HepG2 (cell line): ENCODE data around the gene KCNK7. TPM values are rescaled to one million over a fixed set of nuclear protein-coding genes. Genes with fewer than 3 reads are reported as not detected.

Experiments
- AKNA ChIP-seq: sonication (generic); formaldehyde crosslinking; IDR thresholded peaks from 2 replicates; pipeline ENCODE4 v1.4.0; 2020; ENCODE audit warnings: missing genetic modification reagents, borderline replicate concordance
- FOXA3 ChIP-seq: IDR thresholded peaks from 2 replicates; pipeline ENCODE4 v1.6.1; 2016; ENCODE audit warnings: missing genetic modification reagents, missing compliant biosample characterization
- GMEB1 ChIP-seq: sonication (generic); formaldehyde crosslinking; IDR thresholded peaks from 2 replicates; pipeline ENCODE4 v1.5.1; 2020; ENCODE audit warnings: missing genetic modification reagents, mild to moderate bottlenecking, borderline replicate concordance
- IKZF4 ChIP-seq: sonication (generic); formaldehyde crosslinking; IDR thresholded peaks from 2 replicates; pipeline ENCODE4 v1.5.1; 2020; ENCODE audit warnings: borderline replicate concordance, mild to moderate bottlenecking, low read depth, missing genetic modification reagents; ENCODE audit errors: not compliant biosample characterization
- KDM2A ChIP-seq: sonication (generic); formaldehyde crosslinking; IDR thresholded peaks from 2 replicates; pipeline ENCODE4 v1.4.0; 2020; ENCODE audit warnings: low read depth, missing genetic modification reagents, borderline replicate concordance
- MLLT10 ChIP-seq: sonication (generic); formaldehyde crosslinking; IDR thresholded peaks from 2 replicates; pipeline ENCODE4 v1.4.0; 2020; ENCODE audit warnings: missing genetic modification reagents
- MLX ChIP-seq: IDR thresholded peaks from 2 replicates; pipeline ENCODE4 v1.6.1; 2016
- MNT ChIP-seq: fragments of 450-650 bp; IDR thresholded peaks from 2 replicates; pipeline ENCODE4 v1.6.1; 2016
- NFIB ChIP-seq: sonication (generic); formaldehyde crosslinking; IDR thresholded peaks from 2 replicates; pipeline ENCODE4 v1.9.0; 2021; ENCODE audit warnings: missing genetic modification reagents, mild to moderate bottlenecking, borderline replicate concordance
- RNF2 ChIP-seq: fragments of 450-650 bp; conservative IDR thresholded peaks from 2 replicates; pipeline ENCODE4 v1.6.1; 2016; ENCODE audit warnings: low read depth
- SRY ChIP-seq: sonication (generic); formaldehyde crosslinking; IDR thresholded peaks from 2 replicates; pipeline ENCODE4 v1.8.0; 2022; ENCODE audit warnings: mild to moderate bottlenecking, missing genetic modification reagents
- YEATS2 ChIP-seq: sonication (generic); formaldehyde crosslinking; IDR thresholded peaks from 2 replicates; pipeline ENCODE4 v1.4.0; 2020; ENCODE audit warnings: missing genetic modification reagents, borderline replicate concordance
- ZBTB21 ChIP-seq: sonication (generic); formaldehyde crosslinking; IDR thresholded peaks from 2 replicates; pipeline ENCODE4 v1.4.0; 2020; ENCODE audit warnings: missing genetic modification reagents
- ZBTB43 ChIP-seq: sonication (generic); formaldehyde crosslinking; conservative IDR thresholded peaks from 2 replicates; pipeline ENCODE4 v1.4.0; 2020; ENCODE audit warnings: missing genetic modification reagents
- ZMYM3 ChIP-seq: sonication (generic); formaldehyde crosslinking; IDR thresholded peaks from 2 replicates; pipeline ENCODE4 v1.5.1; 2020; ENCODE audit warnings: mild to moderate bottlenecking, missing genetic modification reagents
- ZNF337 ChIP-seq: sonication (generic); formaldehyde crosslinking; IDR thresholded peaks from 2 replicates; pipeline ENCODE4 v1.5.1; 2020; ENCODE audit warnings: missing genetic modification reagents, low read depth, mild to moderate bottlenecking, borderline replicate concordance
- ZNF749 ChIP-seq: sonication (generic); formaldehyde crosslinking; IDR thresholded peaks from 2 replicates; pipeline ENCODE4 v1.8.0; 2022; ENCODE audit warnings: mild to moderate bottlenecking, missing genetic modification reagents, moderate library complexity, borderline replicate concordance
- ZSCAN31 ChIP-seq: sonication (generic); formaldehyde crosslinking; IDR thresholded peaks from 2 replicates; pipeline ENCODE4 v1.5.0; 2020; ENCODE audit warnings: low read depth, mild to moderate bottlenecking, missing genetic modification reagents
- polyA plus RNA-seq, 8 experiments: library from polyadenylated mRNA; depleted of rRNA in 3 of 8; stranded (reverse) in 7 of 8; unstranded in 1 of 8; fragments of >200 nt; fragmentation: Illumina TruSeq in 4 of 8; extraction: Trizol in 4 of 8; gene quantifications; 2 replicates each; pipeline versions ENCODE4 v1.2.1 to v1.2.3, GENCODE V29; 2011 to 2016; ENCODE audit warnings: low read depth in 4 of 8, missing spikeins in 1 of 8, mixed read lengths in 1 of 8; ENCODE audit not compliant: insufficient read depth in 1 of 8
- total RNA-seq, 5 experiments: library from RNA; depleted of rRNA; stranded (reverse); fragments of >200 nt; fragmentation: Illumina TruSeq; extraction: Trizol; gene quantifications; 2 replicates each; pipeline ENCODE4 v1.2.3, GENCODE V29; 2016; ENCODE audit warnings: low read depth in 1 of 5

The KCNK7 gene
- total and polyA plus RNA-seq, 2 of the 13 experiments (the other 11 are each of a cell fraction or from before 2014, with no cell fraction given): 0.11 TPM; not detected in 1

GRCh38 chr11:65569973-65570918 is 25.4 kb downstream of the KCNK7 start, which contains the start of gene ZNRD2 (continued):
- no peak for TF ChIP-seq ZBTB43 (CRISPR knock-in tag)
- peak; percentile 91 for TF ChIP-seq ZBTB21 (CRISPR knock-in tag)
- peak; percentile 73 for TF ChIP-seq FOXA3 (CRISPR knock-in tag)
- peak; percentile 98 for TF ChIP-seq YEATS2 (CRISPR knock-in tag)
- no peak for TF ChIP-seq MLLT10
- no peak for TF ChIP-seq AKNA
- peak; percentile 78 for TF ChIP-seq IKZF4 (CRISPR knock-in tag)
- peak; percentile 79 for TF ChIP-seq MNT
- no peak for TF ChIP-seq NFIB (CRISPR knock-in tag)
- TF ChIP-seq GMEB1 (CRISPR knock-in tag): peak; percentile 97
- TF ChIP-seq ZSCAN31: peak; percentile 24; the same call in 1 of the 2 replicates
- TF ChIP-seq ZMYM3 (CRISPR knock-in tag): peak; percentile 53; the same call in 1 of the 2 replicates
- peak; percentile 68 for TF ChIP-seq MLX
- peak; percentile 86; the same call in 1 of the 2 replicates for TF ChIP-seq SRY (CRISPR knock-in tag)
- TF ChIP-seq ZNF749 (CRISPR knock-in tag): peak; percentile 95
- 0 out of 2 replicates have a peak, but pooled peaks have one; percentile 52 for TF ChIP-seq RNF2
- TF ChIP-seq KDM2A (CRISPR knock-in tag): peak; percentile 97
- no peak for TF ChIP-seq ZNF337 (CRISPR knock-in tag)
